Measurements from ENCODE around the gene BICD1.
A peak's percentile ranks its signal among the peaks of the same experiment; 100 is the strongest.

The BICD1 gene

GRCh38 chr12:32281098-32281497 lies 174.5 kb downstream of the BICD1 start:
- no peak for DNase-seq (ENCODE audit: low spot score)

GRCh38 chr12:32284561-32284960 lies 177.9 kb downstream of the BICD1 start:
- DNase-seq (ENCODE audit: low spot score): no peak

GRCh38 chr12:32285021-32285420 lies 178.4 kb downstream of the BICD1 start:
- no peak for DNase-seq (ENCODE audit: low spot score)

- DNase-seq (ENCODE audit: low spot score): no peak
These were observed 178.8 kb downstream of the BICD1 start for GRCh38 chr12:32285489-32285888.

- DNase-seq (ENCODE audit: low spot score): no peak
These were observed 183.8 kb downstream of the BICD1 start for GRCh38 chr12:32290411-32290810.

- DNase-seq (ENCODE audit: low spot score): no peak
These were observed 185.5 kb downstream of the BICD1 start for GRCh38 chr12:32292151-32292550.

- no peak for DNase-seq (ENCODE audit: low spot score)
These were observed 187.3 kb downstream of the BICD1 start for GRCh38 chr12:32293808-32294419.

- DNase-seq (ENCODE audit: low spot score): no peak
These were observed 189.9 kb downstream of the BICD1 start for GRCh38 chr12:32296567-32296966.

GRCh38 chr12:32298917-32299316 lies 192.3 kb downstream of the BICD1 start:
- DNase-seq (ENCODE audit: low spot score): no peak

- DNase-seq (ENCODE audit: low spot score): no peak
These were observed 194.6 kb downstream of the BICD1 start for GRCh38 chr12:32301216-32301615.

- DNase-seq (ENCODE audit: low spot score): peak; percentile 23
These were observed 195.8 kb downstream of the BICD1 start for GRCh38 chr12:32302218-32303173.

GRCh38 chr12:32303174-32303549 lies 196.5 kb downstream of the BICD1 start:
- DNase-seq (ENCODE audit: low spot score): no peak

GRCh38 chr12:32305163-32305562 lies 198.5 kb downstream of the BICD1 start:
- DNase-seq (ENCODE audit: low spot score): no peak

- no peak for DNase-seq (ENCODE audit: low spot score)
These were observed 200.7 kb downstream of the BICD1 start for GRCh38 chr12:32307326-32307725.

GRCh38 chr12:32309811-32310736 lies 203.4 kb downstream of the BICD1 start:
- no peak for DNase-seq (ENCODE audit: low spot score)

- DNase-seq (ENCODE audit: low spot score): peak; percentile 17
These were observed 205.5 kb downstream of the BICD1 start for GRCh38 chr12:32312049-32312670.

GRCh38 chr12:32322354-32322753 lies 215.7 kb downstream of the BICD1 start:
- DNase-seq (ENCODE audit: low spot score): no peak

GRCh38 chr12:32331133-32331532 lies 224.5 kb downstream of the BICD1 start:
- DNase-seq (ENCODE audit: low spot score): peak; percentile 26

- no peak for DNase-seq (ENCODE audit: low spot score)
These were observed 225.8 kb downstream of the BICD1 start for GRCh38 chr12:32332446-32332845.

GRCh38 chr12:32334371-32334777 lies 227.7 kb downstream of the BICD1 start:
- DNase-seq (ENCODE audit: low spot score): no peak

GRCh38 chr12:32336261-32336660 lies 229.6 kb downstream of the BICD1 start:
- no peak for DNase-seq (ENCODE audit: low spot score)

GRCh38 chr12:32343496-32343895 lies 236.8 kb downstream of the BICD1 start:
- DNase-seq (ENCODE audit: low spot score): no peak
